GM23338 (cell line): Measurements from ENCODE around the gene PLCL1. TPM values are rescaled to one million over a fixed set of nuclear protein-coding genes. Genes with fewer than 3 reads are reported as not detected.

Experiments used
- ATAC-seq: fragments of 200-7000 bp; cut with Tn5 transposase; 3 replicates; pipeline ENCODE4 v1.9.1; 2020
- DNase-seq: peaks from one replicate; pipeline ENCODE4 v3.0.0-alpha.2; 2015; ENCODE audit warnings: low spot score
- H2AFZ ChIP-seq: fragments of 200-600 bp; sonication (generic); 2 replicates; pipeline ENCODE4 v1.8.0; 2016; ENCODE audit warnings: antibody characterized with exemption, mild to moderate bottlenecking, moderate library complexity
- H3F3A ChIP-seq: fragments of 200-600 bp; sonication (generic); replicated peaks from 2 replicates; pipeline ENCODE4 v1.8.0; 2017; ENCODE audit warnings: antibody characterized with exemption, mixed run types, low read depth
- H3K27ac ChIP-seq: fragments of 200-600 bp; sonication (generic); 2 replicates; pipeline ENCODE4 v1.6.1; 2016; ENCODE audit warnings: low read depth
- H3K27me3 ChIP-seq: fragments of 200-600 bp; sonication (generic); 2 replicates; pipeline ENCODE4 v1.8.0; 2016; ENCODE audit warnings: mild to moderate bottlenecking, mixed run types, moderate library complexity; ENCODE audit not compliant: insufficient read depth
- H3K36me3 ChIP-seq: fragments of 200-600 bp; sonication (generic); 2 replicates; pipeline ENCODE4 v1.8.0; 2016; ENCODE audit warnings: mild to moderate bottlenecking; ENCODE audit not compliant: insufficient read depth
- H3K4me1 ChIP-seq: fragments of 200-600 bp; sonication (generic); 2 replicates; pipeline ENCODE4 v1.8.0; 2016; ENCODE audit warnings: mild to moderate bottlenecking, moderate library complexity; ENCODE audit not compliant: insufficient read depth
- H3K4me2 ChIP-seq: fragments of 200-600 bp; sonication (generic); 2 replicates; pipeline ENCODE4 v1.7.1; 2017; ENCODE audit warnings: mixed run types
- H3K4me3 ChIP-seq: fragments of 200-600 bp; sonication (generic); 2 replicates; pipeline ENCODE4 v1.6.1; 2016; ENCODE audit warnings: mixed run types
- H3K79me2 ChIP-seq: fragments of 200-600 bp; sonication (generic); replicated peaks from 2 replicates; pipeline ENCODE4 v1.8.0; 2017; ENCODE audit warnings: mild to moderate bottlenecking; ENCODE audit not compliant: insufficient read depth
- H3K9me2 ChIP-seq: fragments of 200-600 bp; sonication (generic); 2 replicates; pipeline ENCODE4 v1.8.0; 2017; ENCODE audit not compliant: insufficient read depth
- H4K20me1 ChIP-seq: fragments of 200-600 bp; sonication (generic); replicated peaks from 2 replicates; pipeline ENCODE4 v1.8.0; 2017; ENCODE audit warnings: mild to moderate bottlenecking; ENCODE audit not compliant: insufficient read depth
- H3K27ac Mint-ChIP-seq: 2 replicates; pipeline ENCODE4 v1.8.0; 2020; ENCODE audit warnings: inconsistent platforms, mild to moderate bottlenecking, moderate library complexity, mixed read lengths
- H3K27me3 Mint-ChIP-seq: 3 replicates; pipeline ENCODE4 v1.8.0; 2022; ENCODE audit warnings: low read depth, mild to moderate bottlenecking, moderate library complexity, mixed read lengths, inconsistent platforms; ENCODE audit not compliant: insufficient read depth, poor library complexity
- H3K36me3 Mint-ChIP-seq: 3 replicates; pipeline ENCODE4 v1.8.0; 2021; ENCODE audit warnings: low read depth, mild to moderate bottlenecking, inconsistent platforms, moderate library complexity, mixed read lengths
- H3K4me1 Mint-ChIP-seq: 3 replicates; pipeline ENCODE4 v1.8.0; 2020; ENCODE audit warnings: mild to moderate bottlenecking, inconsistent platforms, mixed read lengths
- H3K4me3 Mint-ChIP-seq: 3 replicates; pipeline ENCODE4 v1.8.0; 2021; ENCODE audit warnings: moderate library complexity, mild to moderate bottlenecking, inconsistent platforms, mixed read lengths
- H3K9me3 Mint-ChIP-seq: 3 replicates; pipeline ENCODE4 v1.8.0; 2020; ENCODE audit warnings: moderate library complexity, mild to moderate bottlenecking, inconsistent platforms, mixed read lengths
- CREB1 ChIP-seq: fragments of 250-450 bp; sonication (Bioruptor Pico); IDR thresholded peaks from 2 replicates; pipeline ENCODE4 v1.5.0; 2020; ENCODE audit warnings: low read depth, mild to moderate bottlenecking, moderate library complexity
- CTCF ChIP-seq, 2 experiments: fragments of 200-600 bp in 1 of 2; sonication (generic) in 1 of 2; conservative IDR thresholded peaks; 2 replicates each; pipeline versions ENCODE4 v1.5.1 to v1.6.1; 2016 to 2017; ENCODE audit warnings: antibody characterized with exemption in 2 of 2, low read depth in 2 of 2, mild to moderate bottlenecking in 2 of 2, moderate library complexity in 1 of 2
- ETS1 ChIP-seq: IDR thresholded peaks from 2 replicates; pipeline ENCODE4 v1.6.1; 2016; ENCODE audit warnings: antibody characterized with exemption
- EZH2 ChIP-seq: fragments of 200-600 bp; sonication (generic); IDR thresholded peaks from one replicate; pipeline ENCODE4 v1.8.0; 2017; ENCODE audit warnings: antibody characterized with exemption, mild to moderate bottlenecking, low read depth; ENCODE audit not compliant: unreplicated experiment
- EZH2phosphoT487 ChIP-seq: fragments of 200-600 bp; sonication (generic); IDR thresholded peaks from one replicate; pipeline ENCODE4 v1.8.1; 2018; ENCODE audit warnings: antibody characterized with exemption; ENCODE audit not compliant: unreplicated experiment
- JUNB ChIP-seq: IDR thresholded peaks from one replicate; pipeline ENCODE4 v1.6.1; 2016; ENCODE audit warnings: antibody characterized with exemption; ENCODE audit not compliant: unreplicated experiment
- NANOG ChIP-seq: IDR thresholded peaks from 2 replicates; pipeline ENCODE4 v1.6.1; 2016; ENCODE audit warnings: antibody characterized with exemption, borderline replicate concordance
- POLR2AphosphoS5 ChIP-seq: IDR thresholded peaks from 2 replicates; pipeline ENCODE4 v1.6.1; 2016; ENCODE audit warnings: antibody characterized with exemption, low read depth
- REST ChIP-seq: IDR thresholded peaks from one replicate; pipeline ENCODE4 v1.6.1; 2018; ENCODE audit warnings: antibody characterized with exemption; ENCODE audit not compliant: unreplicated experiment
- STAT1 ChIP-seq: IDR thresholded peaks from one replicate; pipeline ENCODE4 v1.6.1; 2016; ENCODE audit warnings: antibody characterized with exemption; ENCODE audit not compliant: unreplicated experiment
- ZNF114 ChIP-seq: fragments of 250-450 bp; sonication (Bioruptor Pico); IDR thresholded peaks from 2 replicates; pipeline ENCODE4 v1.5.0; 2020; ENCODE audit warnings: mild to moderate bottlenecking, moderate library complexity
- ZNF331 ChIP-seq: fragments of 250-450 bp; sonication (Bioruptor Pico); IDR thresholded peaks from 2 replicates; pipeline ENCODE4 v1.5.0; 2020; ENCODE audit warnings: low read depth, mild to moderate bottlenecking, moderate library complexity
- ZNF462 ChIP-seq: fragments of 250-450 bp; sonication (Bioruptor Pico); IDR thresholded peaks from 2 replicates; pipeline ENCODE4 v1.5.0; 2020; ENCODE audit warnings: mild to moderate bottlenecking, moderate library complexity
- polyA plus RNA-seq: library from polyadenylated mRNA; unstranded; fragments of >200 nt; fragmentation: Nextera tagmentation; extraction: Ambion mirVana; gene quantifications from 2 replicates; pipeline ENCODE4 v1.2.1, GENCODE V29; 2016
- total RNA-seq: library from RNA; depleted of rRNA; stranded (reverse); fragments of >200 nt; shearing (Covaris generic); gene quantifications from 2 replicates; pipeline ENCODE4 v1.2.3, GENCODE V29; 2014

PLCL1 gene
- total and polyA plus RNA-seq, 2 experiments from 2014 or later, result not detected

GRCh38 chr2:198178766-198179165, 374.4 kb downstream of the PLCL1 start:
- H3K27ac Mint-ChIP-seq, result no peak overlapping the region
- H3K4me3 Mint-ChIP-seq, result no peak overlapping the region
- H3K36me3 Mint-ChIP-seq, result peaks cover 2% of the 10 kb centered on the region; the same call in 1 of the 3 replicates
- Histone ChIP-seq H3K4me2 (no peak overlapping the region), H3K9me2 (peaks cover 4% of the 10 kb centered on the region; the same call in 1 of the 2 replicates), H3K36me3 (no peaks in the 10 kb centered on the region), H4K20me1 (no peaks in the 10 kb centered on the region), H3K79me2 (no peaks in the 10 kb centered on the region), H3K4me1 (no peaks in the 10 kb centered on the region), H3K27me3 (no peaks in the 10 kb centered on the region), H3F3A (no peaks in the 10 kb centered on the region), H3K4me3 (no peak overlapping the region), H3K27ac (no peak overlapping the region), H2AFZ (no peak overlapping the region)
- DNase-seq (no peak), ATAC-seq (no peak)
- TF ChIP-seq POLR2AphosphoS5 (no peak), EZH2phosphoT487 (no peak), EZH2 (no peak), ZNF462 (CRISPR knock-in tag) (no peak), CTCF (conservative IDR thresholded peaks at IDR 0.05; ENCODE audit: low read depth in 2 of 2) (no peak), ETS1 (no peak), ZNF331 (CRISPR knock-in tag) (no peak), NANOG (no peak), REST (no peak), JUNB (no peak), ZNF114 (CRISPR knock-in tag) (no peak), STAT1 (no peak), CREB1 (no peak)
- H3K4me1 Mint-ChIP-seq, result no peaks in the 10 kb centered on the region
- H3K27me3 Mint-ChIP-seq, result no peaks in the 10 kb centered on the region
- peaks cover 6% of the 10 kb centered on the region for H3K9me3 Mint-ChIP-seq
